Cardiac septum (tissue), 1 donor: Measurements from ENCODE around the gene RRM1. TPM values are rescaled to one million over a fixed set of nuclear protein-coding genes. Genes with fewer than 3 reads are reported as not detected.
A peak's percentile ranks its signal among the peaks of the same experiment; 100 is the strongest.

Experiments
- DNase-seq: peaks from one replicate; pipeline ENCODE4 v3.0.0-alpha.2; 2020; ENCODE audit warnings: low spot score
- intact Hi-C: fragments of 100-400 bp; cut with DNase I; formaldehyde crosslinking; loops from one replicate; pipeline ENCODE4 v1.14.0; 2022
- total RNA-seq: library from RNA; stranded (reverse); fragmentation: NEBNext Ultra II Directional; extraction: Animal tissue kit (Norgen Biotek cat#: 25700); gene quantifications from one replicate; pipeline ENCODE4 v1.2.1, GENCODE V29; 2021
- donor health status: DM: no; HTN: no; CAD: no.

Gene RRM1
- total RNA-seq, 1 donor from 2014 or later, result 33.9 TPM

DNA sequence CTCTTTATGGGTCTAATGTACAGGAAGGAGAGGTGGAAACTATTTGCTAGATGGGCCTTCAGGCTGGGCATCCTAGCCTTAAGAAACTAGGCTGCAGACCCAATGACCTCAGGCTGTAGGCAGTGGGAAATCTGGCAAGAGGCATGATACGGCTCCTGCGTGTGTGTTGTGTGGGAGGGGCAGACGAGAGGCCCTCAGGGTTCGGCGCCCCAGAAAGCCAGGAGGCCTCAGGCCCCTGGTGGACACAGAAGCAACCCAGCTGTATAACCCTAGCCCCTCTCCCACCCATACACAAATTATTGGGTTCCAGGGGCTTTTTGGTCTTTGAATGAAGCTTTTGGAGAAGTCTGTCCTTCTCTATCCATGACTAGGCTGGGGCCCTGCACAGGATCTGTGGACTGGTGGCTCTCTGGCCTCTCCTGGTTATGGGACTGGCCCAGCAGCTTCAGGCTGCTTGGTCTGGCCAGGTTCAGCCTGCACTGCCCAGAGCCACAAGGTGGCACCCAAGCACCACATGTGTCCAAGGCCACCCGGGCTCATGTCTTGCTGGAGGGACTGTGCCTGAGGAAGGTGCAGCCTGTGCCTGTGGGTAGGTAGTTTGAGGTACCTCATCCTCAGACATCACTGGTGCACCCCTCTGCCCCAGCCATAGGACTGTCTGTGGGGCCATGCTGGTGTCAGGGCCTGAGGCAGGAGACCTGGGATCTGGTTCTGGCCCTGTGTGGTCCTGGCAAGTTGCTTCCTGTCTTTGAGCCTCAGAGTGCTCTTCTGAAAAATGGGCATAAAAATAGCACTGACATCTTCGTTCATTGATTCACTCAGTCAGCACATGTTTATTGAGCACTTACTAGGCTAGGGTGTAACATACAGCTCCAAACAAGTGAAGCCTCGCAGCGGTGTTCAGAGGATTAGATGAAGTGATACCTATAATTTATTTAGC, 87.5 kb downstream of the RRM1 start:
- DNase-seq, result peak; percentile 80
- intact Hi-C loops, result loop anchor here (5.0 kb wide), 1 partner anchor 360 kb away; no protein-coding TSS in a partner anchor

DNA sequence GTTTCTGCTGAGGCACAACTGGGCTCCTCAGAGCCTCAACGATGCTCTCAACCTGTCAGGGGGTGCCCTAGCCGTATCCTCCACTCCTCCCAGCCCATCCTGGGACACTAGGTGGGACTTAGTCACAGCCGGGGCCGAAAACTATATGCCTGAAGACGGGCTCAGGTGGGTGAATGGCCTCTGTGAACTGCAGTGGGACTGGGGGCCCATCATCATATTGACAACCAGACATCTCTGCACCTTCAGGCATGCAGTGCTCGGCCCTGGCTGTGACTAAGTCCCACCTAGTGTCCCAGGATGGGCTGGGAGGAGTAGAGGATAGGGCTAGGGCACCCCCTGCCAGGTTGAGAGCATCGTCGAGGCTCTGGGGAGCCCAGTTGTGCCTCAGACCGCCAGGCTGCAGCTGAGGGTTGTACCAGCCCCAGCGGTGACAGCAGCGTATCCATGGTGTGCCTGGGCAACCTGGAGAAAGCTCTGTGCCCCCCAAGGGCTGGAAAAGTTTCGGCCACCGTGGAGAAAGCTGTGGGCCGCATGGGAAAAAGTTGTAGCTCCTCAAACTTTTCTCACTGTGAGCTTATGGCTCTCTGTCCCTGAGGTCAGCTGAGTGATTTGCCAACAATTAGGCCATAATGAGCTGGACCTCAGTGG, 88.9 kb downstream of the RRM1 start:
- intact Hi-C loops, result loop anchor here (5.0 kb wide), 1 partner anchor 359 kb away; no protein-coding TSS in a partner anchor
- peak; percentile 57 for DNase-seq

DNA sequence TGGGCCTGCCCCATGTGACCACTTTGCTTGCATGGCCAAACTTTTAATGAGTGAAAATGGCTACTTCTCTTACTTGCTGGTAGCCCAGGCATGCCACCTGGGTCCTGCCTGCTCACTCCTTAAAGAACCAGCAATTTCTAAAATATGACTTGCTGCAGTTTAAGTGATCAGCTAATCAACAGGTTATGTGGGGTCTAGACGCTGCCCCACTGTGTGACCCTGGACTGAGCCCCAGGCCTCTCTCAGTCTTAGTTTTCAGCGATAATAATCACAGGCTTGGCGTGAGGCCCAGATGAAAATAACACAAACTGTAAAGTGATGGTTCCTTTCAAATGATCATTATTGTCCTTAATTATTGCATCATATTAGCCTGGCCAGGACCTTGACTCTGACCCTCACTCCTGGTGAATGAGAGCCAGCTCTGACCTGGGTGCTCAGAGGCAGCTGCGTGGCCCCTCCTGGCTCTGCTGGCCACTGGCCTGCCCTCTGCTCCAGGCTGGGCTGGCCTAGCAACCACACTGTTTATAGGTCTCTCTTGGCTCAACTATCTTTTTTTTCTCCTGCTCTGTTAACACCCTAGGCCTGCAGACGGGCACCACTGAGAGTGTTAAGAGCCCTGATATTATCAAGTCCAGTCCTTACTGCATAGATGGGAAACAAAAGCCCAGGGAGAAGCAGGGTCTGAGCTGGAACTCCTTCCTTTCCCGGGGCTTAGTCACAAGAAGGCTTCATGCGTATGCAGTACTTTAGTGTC, 89.7 kb downstream of the RRM1 start:
- intact Hi-C loops, result loop anchor here (5.0 kb wide), 1 partner anchor 358 kb away; no protein-coding TSS in a partner anchor
- peak; percentile 74 for DNase-seq

DNA sequence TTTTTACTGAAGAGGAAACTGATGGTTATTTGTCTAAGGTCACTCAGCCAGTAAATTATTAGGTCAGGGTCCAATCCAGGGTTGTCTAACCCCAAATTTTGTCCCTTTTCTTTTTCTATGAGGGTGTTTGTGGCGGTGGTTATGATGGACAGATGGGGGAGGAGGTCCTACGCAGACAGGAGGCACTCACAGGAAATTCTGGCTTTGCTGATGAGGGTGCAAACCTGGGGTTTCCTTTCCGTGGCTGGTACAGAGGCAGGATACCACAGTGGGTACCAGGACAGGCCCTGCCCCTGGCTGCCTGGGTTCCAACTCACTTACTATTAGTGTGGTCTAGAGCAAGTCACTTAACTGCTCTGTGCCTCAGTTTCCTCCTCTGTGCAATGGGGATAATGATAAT, 91.0 kb downstream of the RRM1 start:
- DNase-seq, result no peak
- intact Hi-C loops, result no loop called here

DNA sequence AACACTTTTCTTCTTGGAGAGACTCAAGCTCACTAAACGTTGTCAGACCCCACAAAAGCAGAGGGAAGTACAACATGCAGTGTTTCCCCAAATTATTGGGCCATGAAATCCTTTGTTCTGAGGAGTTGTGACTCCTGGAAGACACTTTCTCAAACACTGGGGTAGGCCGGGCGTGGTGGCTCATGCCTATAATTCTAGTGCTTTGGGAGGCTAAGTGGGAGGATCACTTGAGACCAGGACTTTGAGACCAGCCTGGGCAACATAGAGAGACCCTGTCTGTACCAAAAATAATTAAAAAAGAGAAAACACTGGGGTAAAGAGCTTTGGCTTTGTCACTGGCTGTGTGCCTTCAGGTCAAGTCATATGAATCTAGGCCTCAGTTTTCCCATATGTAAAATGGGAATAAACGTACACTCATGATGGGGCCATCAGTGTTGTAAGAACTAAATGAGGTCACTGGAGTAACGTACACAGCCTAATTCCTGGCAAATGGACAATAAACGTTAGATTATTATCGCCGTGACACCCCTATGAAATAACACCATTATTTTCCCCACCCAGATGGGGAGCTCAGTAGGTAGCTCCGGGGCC, 92.0 kb downstream of the RRM1 start:
- intact Hi-C loops, result loop anchor here (1.0 kb wide), 1 partner anchor 307 kb away; no protein-coding TSS in a partner anchor
- no peak for DNase-seq

DNA sequence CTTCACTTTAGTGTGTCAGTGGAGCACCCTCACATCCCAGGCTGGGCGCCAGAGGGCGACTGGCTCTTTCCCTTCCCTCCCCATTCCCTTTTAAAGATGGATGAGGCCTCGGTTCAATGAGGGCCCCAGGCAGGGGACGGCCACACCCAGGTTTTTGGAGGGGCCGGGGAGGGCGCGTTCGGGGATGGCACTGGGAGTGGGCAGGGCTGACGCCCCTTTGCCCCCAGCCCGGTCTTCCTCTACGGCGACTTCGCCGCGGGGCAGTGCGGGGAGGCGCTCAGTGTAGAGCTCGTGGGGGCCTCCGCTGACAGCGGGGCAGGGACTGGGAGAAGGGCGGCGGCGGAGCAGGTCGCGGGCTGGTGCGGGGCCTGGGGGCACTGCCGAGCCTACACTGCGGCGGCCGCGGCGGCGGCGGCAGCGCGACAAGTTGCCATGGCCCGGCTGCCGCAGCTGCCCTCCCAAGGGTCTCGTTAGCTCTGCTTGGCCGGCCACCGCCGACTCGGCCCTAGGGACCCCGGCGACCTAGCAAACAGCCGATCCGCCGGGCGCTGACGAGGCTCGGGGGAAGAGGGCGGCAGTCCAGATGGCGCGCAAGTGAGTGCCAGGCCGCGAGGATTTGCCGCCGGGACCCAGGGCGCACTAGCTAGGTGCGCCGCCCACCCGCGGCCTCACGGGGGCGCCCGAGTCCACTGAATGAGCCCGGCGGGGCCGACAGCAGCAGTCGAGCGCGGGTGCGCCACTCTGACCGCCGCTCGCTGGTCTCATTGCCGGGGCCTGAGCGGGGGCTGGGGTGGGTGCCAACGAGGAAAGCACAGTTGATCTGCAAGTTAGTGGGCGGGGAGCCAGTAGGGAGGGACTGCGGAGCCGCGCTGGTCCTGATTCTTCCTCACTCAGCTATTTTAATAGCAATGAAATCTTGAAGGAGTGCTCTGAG, 92.7 kb downstream of the RRM1 start:
- intact Hi-C loops, result loop anchor here (1.0 kb wide), 1 partner anchor 306 kb away; no protein-coding TSS in a partner anchor

More for the DNA sequence above, 92.7 kb downstream of the RRM1 start:
- DNase-seq, result peak; percentile 94

Other genes with a start within 250 kb of the RRM1 start
- gene STIM1, start 239.1 kb upstream of the RRM1 start, total RNA-seq, result 40.4 TPM